Activated effector memory CD4-positive, alpha-beta T cell treated with anti-CD3 and anti-CD28 coated beads, Interleukin-2, amount 50 U/mL, for 16 hours (primary cell): ENCODE data around the gene CXXC5.
A peak's percentile ranks its signal among the peaks of the same experiment; 100 is the strongest.

Source experiments
- DNase-seq: peaks from one replicate; pipeline ENCODE4 v3.0.0-alpha.2; 2020

The CXXC5 gene

GRCh38 chr5:139667001-139667729 lies 19.0 kb downstream of the CXXC5 start:
- no peak for DNase-seq

DNA sequence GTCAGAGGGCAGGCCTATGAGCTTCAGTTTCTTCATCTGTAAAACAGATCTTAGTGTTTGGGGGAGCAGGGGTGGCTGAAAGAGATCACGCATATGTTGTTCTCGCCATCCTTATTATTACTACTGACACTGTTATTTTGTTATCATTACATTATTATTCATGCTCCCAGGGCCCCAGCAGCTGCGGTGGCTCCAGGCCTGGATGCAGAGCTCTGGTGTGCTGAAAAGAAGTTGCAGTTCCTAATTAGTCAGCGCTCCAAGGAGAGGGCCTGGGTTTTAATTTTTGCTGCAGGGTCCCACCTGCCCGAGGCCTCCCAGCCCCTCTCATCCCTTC lies 19.5 kb downstream of the CXXC5 start:
- DNase-seq = no peak

- peak; percentile 82 for DNase-seq
These were observed 20.1 kb downstream of the CXXC5 start for GRCh38 chr5:139668064-139668880.

DNA sequence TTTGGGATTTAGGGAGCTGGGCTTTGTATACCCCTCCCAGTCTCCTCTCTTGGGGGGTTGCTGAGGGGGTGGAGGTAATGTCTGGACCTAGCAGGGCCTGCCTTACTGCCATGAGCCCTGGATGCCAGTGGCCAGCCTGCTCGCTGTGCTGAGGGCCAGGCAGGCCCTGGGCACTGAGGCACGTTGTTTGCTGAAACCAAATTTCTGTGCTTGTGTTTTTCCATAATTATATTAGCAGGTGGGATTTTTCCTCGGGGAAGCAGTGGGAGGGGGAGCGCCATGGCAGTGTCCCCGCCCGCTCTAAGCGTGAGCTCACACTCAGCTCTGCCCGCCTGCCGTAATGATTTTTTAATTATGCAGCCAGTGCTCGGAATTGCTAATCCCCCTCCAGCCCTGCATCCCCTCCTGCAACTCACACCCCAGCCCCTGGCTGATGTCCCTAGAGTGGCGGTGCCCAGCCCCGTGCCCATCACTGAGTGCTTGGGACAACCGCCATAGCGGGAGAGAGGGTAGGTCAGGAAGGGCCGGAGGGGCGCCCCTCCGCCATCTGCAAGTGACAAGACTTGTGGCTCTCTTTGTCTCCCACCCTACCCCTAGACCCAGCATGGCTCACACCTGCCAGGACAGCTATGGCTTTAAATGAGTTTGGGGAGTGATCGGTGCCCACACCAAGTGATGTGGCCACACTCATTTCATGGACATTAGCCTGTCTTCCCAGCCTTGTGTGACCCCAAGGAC lies 20.9 kb downstream of the CXXC5 start:
- DNase-seq = no peak

DNA sequence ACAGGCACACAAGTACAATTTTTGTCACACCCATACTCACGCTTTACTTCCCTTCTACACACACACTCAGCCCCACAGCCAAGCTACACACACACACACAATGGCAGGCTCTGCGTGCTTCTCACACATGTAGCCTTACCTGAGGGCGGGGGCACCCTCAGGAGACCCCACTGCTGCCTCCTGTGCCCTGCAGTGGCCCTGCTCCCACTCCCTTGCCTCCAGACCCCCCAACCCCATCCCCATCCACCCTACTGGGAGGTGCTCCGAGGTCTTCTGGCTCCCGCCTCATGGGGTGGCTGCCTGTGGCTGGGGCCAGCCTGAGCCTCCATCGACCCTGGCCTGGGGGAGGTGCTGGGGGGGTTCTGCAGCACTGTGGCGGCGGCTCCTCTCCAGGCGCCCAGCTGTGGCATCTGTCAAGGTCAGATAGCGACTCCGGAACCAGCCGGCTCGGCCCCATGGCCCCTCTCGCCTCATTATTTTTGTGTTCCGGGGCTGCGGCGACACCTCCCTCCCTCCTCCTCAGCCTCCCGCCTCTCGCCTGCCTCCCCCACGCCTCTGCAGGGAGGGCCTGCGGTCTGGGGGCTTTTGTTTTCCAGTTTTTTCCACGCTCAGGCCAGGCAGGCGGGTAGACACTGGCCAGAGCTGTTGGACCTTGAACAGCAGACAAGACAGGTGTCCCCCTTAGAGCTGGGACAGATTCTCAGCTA lies 21.7 kb downstream of the CXXC5 start:
- DNase-seq = no peak

DNA sequence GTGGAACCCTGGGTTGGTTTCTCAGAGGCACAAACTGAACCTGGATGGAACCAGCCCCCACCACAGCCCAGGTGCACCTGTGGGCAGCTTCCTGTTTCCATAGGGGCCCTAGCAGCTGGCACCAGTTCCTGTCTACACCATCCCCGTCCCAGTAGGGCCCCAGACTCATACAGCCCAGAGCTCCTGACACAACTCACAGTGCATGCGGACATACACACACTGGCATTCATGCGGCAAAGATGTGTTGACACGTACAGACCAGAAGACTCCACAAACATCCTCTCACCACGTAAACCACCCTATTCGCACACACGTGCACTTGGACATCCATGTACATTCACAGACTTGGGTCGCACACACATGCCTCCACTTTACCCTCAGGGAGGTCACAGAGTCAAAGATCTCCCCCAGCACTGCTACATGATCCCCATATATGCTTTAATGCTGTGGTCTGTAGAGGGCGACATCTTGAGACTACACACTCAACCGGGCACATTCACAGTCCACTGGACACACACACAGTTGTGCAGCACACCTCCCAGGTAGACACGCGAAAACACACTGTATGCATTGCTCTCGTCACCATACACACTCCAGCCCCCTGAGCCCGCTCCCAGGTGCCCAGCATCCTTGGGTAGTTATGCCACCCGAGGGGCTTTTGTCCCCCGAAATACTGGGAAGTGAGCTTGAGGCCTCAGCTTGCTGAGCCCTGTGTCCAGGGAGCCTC lies 22.4 kb downstream of the CXXC5 start:
- DNase-seq = no peak

DNA sequence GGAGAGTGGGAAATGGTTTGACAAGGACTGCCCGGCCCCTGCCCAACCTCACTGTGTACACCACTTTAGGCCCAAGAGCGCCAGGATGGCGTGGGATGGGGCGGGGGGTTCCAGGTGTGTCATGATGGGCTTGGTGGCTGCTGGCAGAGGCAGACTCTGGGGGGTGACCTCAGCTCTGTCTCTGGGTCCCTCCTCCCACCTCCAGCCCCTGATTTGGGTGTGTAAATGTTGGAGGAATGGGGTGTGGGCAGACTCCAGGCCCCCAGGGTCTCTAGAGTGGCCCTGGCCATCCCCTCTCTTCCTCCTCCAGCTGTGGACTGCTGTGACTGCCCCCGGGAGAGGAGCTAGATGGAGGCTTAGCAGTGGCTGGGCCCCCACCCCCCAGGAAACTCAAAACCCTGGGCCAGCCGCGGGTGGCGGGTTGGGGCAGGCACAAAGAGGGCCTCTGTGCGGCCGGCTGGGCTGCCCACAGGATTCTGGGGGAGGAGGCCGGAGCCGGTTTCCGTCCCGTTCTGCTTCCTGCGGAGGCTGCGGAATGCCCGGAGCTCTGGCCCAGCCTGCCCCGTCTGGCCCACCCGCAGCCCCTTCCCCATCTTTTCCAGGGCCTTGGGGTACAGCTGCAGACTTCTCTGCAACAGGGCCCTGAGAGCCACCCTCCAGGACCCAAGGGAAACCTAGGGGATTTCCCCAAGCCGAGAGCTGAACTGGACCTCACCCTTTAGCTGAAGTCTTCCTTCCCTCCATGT lies 23.1 kb downstream of the CXXC5 start:
- no peak for DNase-seq

GRCh38 chr5:139675213-139675612 lies 27.1 kb downstream of the CXXC5 start:
- DNase-seq = no peak

DNA sequence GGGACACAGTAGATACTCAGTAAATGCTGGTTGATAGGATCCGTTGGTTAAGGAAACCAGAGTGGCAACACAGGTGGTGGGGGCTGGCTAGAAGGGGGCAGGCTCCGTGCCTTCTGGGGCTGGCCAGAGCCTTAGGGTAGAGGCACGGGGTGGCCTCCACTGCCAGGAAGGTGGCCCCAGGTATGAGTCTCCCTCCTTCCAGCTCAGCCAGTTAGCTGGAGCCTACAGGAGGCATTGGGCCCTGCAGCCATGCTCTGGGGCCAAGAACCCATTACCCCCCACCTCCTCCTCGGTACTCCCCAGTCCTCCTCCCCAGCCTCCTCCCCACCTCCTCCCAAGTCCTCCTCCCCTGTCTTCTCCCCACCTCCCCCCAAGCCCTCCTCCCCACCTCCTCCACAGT lies 27.7 kb downstream of the CXXC5 start:
- DNase-seq = no peak

- DNase-seq = no peak
These were observed 28.3 kb downstream of the CXXC5 start for GRCh38 chr5:139676406-139676805.

- DNase-seq = no peak
These were observed 29.0 kb downstream of the CXXC5 start for GRCh38 chr5:139676951-139677735.

DNA sequence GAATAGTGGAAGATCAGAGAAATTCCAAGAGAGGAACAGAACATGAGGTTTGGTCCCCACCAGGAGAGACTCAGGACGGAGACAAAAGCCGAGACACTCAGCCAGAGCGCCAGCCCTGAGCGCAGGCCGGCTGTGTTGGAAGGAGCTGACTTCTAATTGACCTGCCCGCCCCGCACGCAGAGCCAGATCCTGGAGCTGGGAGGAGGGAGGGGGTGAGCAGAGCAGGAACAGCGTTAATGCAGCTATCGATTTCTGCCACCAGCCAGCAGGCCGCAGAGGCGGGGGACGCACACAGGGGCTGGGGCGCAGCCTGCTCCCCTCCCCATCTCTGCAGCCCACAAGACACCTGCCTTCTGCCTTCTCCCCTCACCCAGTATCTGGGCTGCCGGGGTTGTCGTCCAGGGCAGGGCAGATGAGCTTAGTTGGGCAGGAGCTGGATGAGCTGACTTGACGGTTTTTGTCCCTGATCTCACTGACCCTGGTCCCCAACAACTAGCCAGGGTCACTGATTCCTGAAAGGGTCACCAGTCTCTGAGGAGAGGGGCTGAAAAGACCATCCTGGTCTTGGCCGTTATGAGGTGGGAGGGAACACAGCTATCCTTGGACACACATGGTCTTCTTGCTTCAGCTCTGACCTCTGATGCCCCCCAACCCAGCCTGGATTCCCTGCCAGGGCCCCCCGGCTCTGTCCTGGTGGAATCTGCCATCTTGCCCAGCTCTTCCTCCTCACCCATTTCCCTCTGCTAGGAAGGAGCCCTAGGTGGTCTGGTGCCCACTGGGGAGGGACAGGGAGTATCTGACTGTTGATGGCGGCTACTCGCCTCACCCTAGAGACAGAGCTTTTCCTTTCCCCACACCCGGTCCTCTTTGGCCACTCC lies 29.8 kb downstream of the CXXC5 start:
- no peak for DNase-seq

DNA sequence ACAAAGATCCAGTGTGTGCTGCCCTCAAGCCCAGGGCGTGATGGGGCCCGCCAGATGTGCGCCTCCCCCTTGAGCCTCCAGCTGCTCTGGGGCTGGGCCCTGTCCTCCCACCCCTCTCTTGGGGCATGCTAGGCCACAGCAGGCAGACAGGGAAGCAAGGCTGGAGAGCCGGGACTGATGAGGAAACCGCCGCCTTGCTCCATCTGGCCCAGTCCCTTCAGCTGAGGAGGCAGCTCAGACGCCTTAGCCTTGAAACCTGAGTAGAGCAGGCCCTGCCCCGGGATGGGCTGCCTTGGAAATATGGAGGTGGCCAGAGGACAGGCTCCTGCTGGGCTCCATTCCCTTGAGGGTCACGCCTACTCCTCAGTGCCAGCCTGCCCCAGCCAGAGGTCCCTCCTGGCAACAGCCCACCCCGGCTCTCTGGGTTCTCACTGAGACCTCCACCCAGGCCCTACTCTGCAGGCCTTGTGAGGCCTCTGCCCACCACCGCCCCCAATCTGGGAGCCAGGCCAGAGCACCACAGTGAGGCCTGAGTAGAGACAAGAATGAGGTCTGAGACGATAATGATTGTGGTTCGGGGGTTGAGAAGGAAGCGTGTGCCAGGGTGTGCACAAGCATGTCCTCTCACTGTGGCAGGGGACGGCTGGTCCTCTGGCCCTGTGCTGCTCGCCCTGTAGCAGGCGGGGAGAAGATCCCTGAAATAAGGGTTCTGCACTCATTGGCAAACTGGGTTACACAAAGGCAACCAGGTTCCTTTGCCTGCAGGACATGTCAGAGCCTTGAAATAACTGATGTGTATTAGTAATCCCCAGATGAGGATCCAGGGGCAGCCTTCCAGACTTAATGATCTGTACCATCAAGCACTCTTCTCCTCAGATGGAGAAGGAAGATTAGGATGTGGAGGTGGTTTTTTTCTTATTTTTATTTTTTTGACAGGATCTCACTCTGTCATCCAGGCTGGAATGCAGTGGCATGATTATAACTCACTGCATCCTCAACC lies 30.9 kb downstream of the CXXC5 start:
- no peak for DNase-seq

DNA sequence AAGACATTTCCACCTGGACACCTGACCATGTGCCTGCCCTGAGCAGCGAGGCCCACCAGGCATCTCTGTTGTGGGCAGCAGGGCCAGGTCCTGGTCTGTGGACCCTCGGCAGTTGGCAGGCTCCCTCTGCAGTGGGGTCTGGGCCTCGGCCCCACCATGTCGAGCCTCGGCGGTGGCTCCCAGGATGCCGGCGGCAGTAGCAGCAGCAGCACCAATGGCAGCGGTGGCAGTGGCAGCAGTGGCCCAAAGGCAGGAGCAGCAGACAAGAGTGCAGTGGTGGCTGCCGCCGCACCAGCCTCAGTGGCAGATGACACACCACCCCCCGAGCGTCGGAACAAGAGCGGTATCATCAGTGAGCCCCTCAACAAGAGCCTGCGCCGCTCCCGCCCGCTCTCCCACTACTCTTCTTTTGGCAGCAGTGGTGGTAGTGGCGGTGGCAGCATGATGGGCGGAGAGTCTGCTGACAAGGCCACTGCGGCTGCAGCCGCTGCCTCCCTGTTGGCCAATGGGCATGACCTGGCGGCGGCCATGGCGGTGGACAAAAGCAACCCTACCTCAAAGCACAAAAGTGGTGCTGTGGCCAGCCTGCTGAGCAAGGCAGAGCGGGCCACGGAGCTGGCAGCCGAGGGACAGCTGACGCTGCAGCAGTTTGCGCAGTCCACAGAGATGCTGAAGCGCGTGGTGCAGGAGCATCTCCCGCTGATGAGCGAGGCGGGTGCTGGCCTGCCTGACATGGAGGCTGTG lies 32.4 kb downstream of the CXXC5 start:
- no peak for DNase-seq

GRCh38 chr5:139681112-139681458 lies 32.9 kb downstream of the CXXC5 start:
- DNase-seq = no peak

DNA sequence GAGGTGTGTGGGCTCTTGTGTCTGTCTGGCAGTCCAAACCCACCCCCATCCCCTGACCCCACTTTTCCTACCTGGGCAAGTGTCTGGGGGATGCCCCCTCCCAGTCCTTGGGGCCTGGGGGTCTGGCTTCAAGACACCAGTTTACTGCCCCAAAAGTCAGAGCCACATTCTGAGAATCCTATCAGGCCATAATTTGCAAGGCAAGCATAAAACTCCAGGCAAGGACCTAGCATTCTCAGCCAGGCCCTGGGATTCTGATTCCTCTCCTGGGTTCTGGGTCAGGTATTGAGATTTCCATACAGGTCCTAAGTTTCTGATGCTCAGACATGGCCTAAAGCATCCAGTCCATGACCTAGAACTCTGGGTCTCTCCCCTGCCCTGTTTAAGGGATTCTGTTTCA lies 33.3 kb downstream of the CXXC5 start:
- DNase-seq = no peak

DNA sequence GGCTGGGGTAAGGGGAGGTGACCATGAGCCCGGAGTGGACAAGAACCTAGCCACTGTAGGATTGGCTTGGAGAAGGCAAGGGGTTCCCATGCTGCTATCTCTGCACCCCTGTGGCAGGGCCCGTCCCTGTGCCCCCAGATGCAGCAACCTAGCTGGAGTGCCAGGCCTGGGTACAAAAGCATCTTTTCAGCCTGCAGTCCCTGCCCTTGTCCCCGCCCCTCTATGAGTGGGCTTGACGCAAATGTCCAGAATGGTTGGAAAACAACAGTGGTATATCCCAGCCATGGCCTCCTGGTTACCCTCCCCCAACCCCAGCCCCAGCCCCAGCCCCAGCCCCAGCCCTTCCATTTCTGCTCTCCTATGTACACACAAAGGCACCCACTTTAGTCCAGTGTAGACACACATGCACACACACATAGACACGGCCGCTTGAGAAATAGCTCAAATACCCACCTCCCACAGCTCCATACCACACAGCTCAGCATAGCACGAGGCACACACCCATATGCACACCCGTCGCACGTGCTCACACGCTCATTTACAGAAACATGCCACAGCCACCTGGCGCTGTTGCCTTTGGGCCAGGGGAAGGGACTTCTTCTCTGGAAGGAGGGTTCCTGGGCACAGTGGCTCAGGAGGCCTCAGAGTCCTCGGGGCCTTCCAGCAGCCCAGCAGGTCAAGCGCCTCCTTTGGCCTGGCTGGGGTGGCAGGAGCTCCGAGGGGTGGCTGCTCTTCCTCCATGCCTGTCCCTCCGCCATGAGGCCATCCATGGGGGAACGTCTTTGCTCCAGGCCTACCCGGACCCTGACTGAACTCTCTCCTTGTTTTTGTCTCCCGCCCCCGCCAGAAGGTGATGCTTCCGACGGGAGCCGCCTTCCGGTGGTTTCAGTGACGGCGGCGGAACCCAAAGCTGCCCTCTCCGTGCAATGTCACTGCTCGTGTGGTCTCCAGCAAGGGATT lies 34.1 kb downstream of the CXXC5 start:
- no peak for DNase-seq
